CD4-positive, CD25-positive, alpha-beta regulatory T cell (primary cell): ENCODE results near the gene AMZ1. TPM values are rescaled to one million over a fixed set of nuclear protein-coding genes. Genes with fewer than 3 reads are reported as not detected.

ENCODE experiments used
- ATAC-seq, 2 donors: fragments of 150-1000 bp; cut with Tn5 transposase; one replicate each; pipeline ENCODE4 v1.10.0; 2021; ENCODE audit warnings: low read depth in 2 of 2, moderate number of reproducible peaks in 2 of 2, moderate library complexity in 1 of 2
- DNase-seq, 3 donors: peaks; one replicate each; pipeline versions ENCODE4 v3.0.0 to v3.0.0-alpha.2; 2012 to 2022; ENCODE audit warnings: mixed read lengths in 1 of 3
- H3K27ac ChIP-seq: one replicate; pipeline ENCODE4 v1.7.0; 2013; ENCODE audit warnings: mild to moderate bottlenecking, low read length; ENCODE audit not compliant: insufficient read depth, poor library complexity, severe bottlenecking
- H3K27me3 ChIP-seq: one replicate; pipeline ENCODE4 v1.7.0; 2013; ENCODE audit warnings: low read length; ENCODE audit not compliant: control insufficient read depth, insufficient read depth
- H3K36me3 ChIP-seq: one replicate; pipeline ENCODE4 v1.7.0; 2013; ENCODE audit warnings: mild to moderate bottlenecking, low read length, moderate library complexity; ENCODE audit not compliant: control insufficient read depth, insufficient read depth
- H3K4me1 ChIP-seq: 2 replicates; pipeline ENCODE4 v1.7.0; 2013; ENCODE audit warnings: mild to moderate bottlenecking, low read length; ENCODE audit not compliant: insufficient read depth, control insufficient read depth, poor library complexity, severe bottlenecking
- H3K4me3 ChIP-seq: one replicate; pipeline ENCODE4 v1.7.0; 2013; ENCODE audit warnings: low read depth, mild to moderate bottlenecking, low read length, moderate library complexity
- H3K9me3 ChIP-seq, 2 experiments: 1 replicate in 1 of 2; 2 replicates in 1 of 2; pipeline ENCODE4 v1.7.0; 2013; ENCODE audit warnings: low read length in 2 of 2, mild to moderate bottlenecking in 1 of 2, moderate library complexity in 1 of 2; ENCODE audit not compliant: control insufficient read depth in 2 of 2
- H3K27ac Mint-ChIP-seq, 3 donors: one replicate each; pipeline ENCODE4 v1.8.0; 2020 to 2022; ENCODE audit warnings: mild to moderate bottlenecking in 3 of 3, mixed read lengths in 3 of 3, moderate library complexity in 2 of 3
- H3K27me3 Mint-ChIP-seq: one replicate; pipeline ENCODE4 v1.8.0; 2022; ENCODE audit warnings: mild to moderate bottlenecking, mixed read lengths
- H3K36me3 Mint-ChIP-seq: one replicate; pipeline ENCODE4 v1.8.0; 2020; ENCODE audit warnings: mixed read lengths
- H3K4me1 Mint-ChIP-seq, 4 donors: one replicate each; pipeline ENCODE4 v1.8.0; 2020 to 2022; ENCODE audit warnings: mixed read lengths in 4 of 4, mild to moderate bottlenecking in 1 of 4
- H3K4me3 Mint-ChIP-seq, 4 donors: one replicate each; pipeline ENCODE4 v1.8.0; 2020 to 2022; ENCODE audit warnings: mild to moderate bottlenecking in 4 of 4, mixed read lengths in 4 of 4, moderate library complexity in 3 of 4
- H3K9me3 Mint-ChIP-seq, 7 donors: one replicate each; pipeline ENCODE4 v1.8.0; 2020 to 2022; ENCODE audit warnings: mixed read lengths in 7 of 7, mild to moderate bottlenecking in 3 of 7, moderate library complexity in 2 of 7
- polyA plus RNA-seq, 4 donors: library from polyadenylated mRNA; unstranded; fragments of 300-500 nt; fragmentation: Illumina TruSeq; gene quantifications; one replicate each; pipeline ENCODE4 v1.2.3, GENCODE V29; 2021
- total RNA-seq: library from RNA; stranded (reverse); gene quantifications from one replicate; pipeline ENCODE4 v1.2.3, GENCODE V29; 2022

The AMZ1 gene
- total and polyA plus RNA-seq, 5 donors from 2014 or later: 0.43 to 1.8 (median 0.64) TPM

DNA sequence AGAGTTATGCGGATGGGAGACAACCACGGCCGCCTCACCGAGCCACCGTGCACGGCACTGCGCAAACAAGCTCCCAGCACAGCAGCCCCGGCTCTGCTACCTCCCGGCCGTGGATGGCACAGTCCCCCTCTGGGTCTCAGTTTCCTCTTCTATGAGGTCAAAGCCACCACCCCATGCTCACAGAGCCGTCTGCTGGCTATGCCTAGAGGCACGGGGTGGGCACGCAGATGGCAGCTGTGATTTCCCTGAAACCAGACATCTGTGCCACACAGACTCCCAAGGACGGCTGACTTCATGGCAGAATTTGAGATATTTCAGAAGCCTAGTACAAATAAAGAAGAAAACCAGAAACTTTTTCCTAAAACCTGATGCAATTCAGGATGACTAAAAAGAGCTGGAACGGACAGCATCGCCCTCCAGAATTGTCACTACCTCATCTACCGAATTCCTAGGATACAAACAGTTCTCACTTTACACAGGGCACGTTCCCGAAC is 73.2 kb downstream of the AMZ1 start:
- no peaks in the 10 kb centered on the region for H3K27me3 Mint-ChIP-seq
- peaks cover 23 to 39% (median 25%) of the 10 kb centered on the region in 4 donors for H3K4me1 Mint-ChIP-seq
- peaks cover 27% of the 10 kb centered on the region for H3K4me1 ChIP-seq
- H3K27me3 ChIP-seq: no peaks in the 10 kb centered on the region
- H3K4me3 ChIP-seq: no peak overlapping the region
- no peak overlapping the region for H3K27ac Mint-ChIP-seq
- H3K9me3 ChIP-seq: no peaks in the 10 kb centered on the region
- H3K36me3 Mint-ChIP-seq: peaks cover 18% of the 10 kb centered on the region
- ATAC-seq (no peak), DNase-seq (no peak)
- no peaks in the 10 kb centered on the region for H3K9me3 Mint-ChIP-seq
- peaks cover 5% of the 10 kb centered on the region for H3K36me3 ChIP-seq
- H3K27ac ChIP-seq: no peak overlapping the region
- no peak overlapping the region for H3K4me3 Mint-ChIP-seq

- Mint-ChIP-seq H3K27me3 (no peaks in the 10 kb centered on the region), H3K9me3 (no peaks in the 10 kb centered on the region), H3K36me3 (peaks cover 15% of the 10 kb centered on the region), H3K27ac (no peak overlapping the region), H3K4me1 (peaks cover 23 to 36% (median 25%) of the 10 kb centered on the region in 4 donors), H3K4me3 (no peak overlapping the region)
- H3K4me1 ChIP-seq: peaks cover 27% of the 10 kb centered on the region
- no peaks in the 10 kb centered on the region for H3K9me3 ChIP-seq
- H3K27me3 ChIP-seq: no peaks in the 10 kb centered on the region
- ATAC-seq (no peak), DNase-seq (no peak)
- no peak overlapping the region for H3K4me3 ChIP-seq
- no peak overlapping the region for H3K27ac ChIP-seq
- peaks cover 5% of the 10 kb centered on the region for H3K36me3 ChIP-seq
Measured at GRCh38 chr7:2761801-2762497, 73.9 kb downstream of the AMZ1 start.

DNA sequence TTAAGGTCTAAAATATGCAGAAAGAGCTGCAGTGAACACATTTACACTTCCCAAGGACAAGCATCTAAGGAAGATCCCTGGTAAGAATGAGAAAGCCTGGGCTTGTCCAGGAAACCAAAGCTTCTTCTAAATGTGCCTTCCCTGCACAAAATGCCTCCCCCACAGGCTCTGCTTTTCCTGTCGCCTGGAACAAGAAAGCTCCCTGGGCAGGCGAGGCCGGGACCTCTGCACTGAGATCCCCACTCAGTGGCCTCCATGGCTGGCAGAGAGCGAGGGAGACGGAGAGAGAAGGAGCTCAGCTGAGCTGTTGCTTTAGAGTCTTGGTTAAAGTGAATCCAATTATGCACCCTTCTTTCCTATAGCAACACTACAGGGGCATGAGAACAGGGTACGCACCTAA is 75.6 kb downstream of the AMZ1 start:
- peaks cover 15% of the 10 kb centered on the region for H3K4me1 ChIP-seq

GRCh38 chr7:2764621-2765020 is 76.6 kb downstream of the AMZ1 start:
- no peaks in the 10 kb centered on the region for H3K9me3 Mint-ChIP-seq
- H3K4me3 ChIP-seq: no peak overlapping the region
- DNase-seq (no peak), ATAC-seq (no peak)
- no peaks in the 10 kb centered on the region for H3K27me3 Mint-ChIP-seq
- H3K4me3 Mint-ChIP-seq: peak overlapping the region in 1 of 4 donors; percentile 21
- peaks cover 5 to 14% (median 6%) of the 10 kb centered on the region in 4 donors for H3K4me1 Mint-ChIP-seq
- peaks cover 6% of the 10 kb centered on the region for H3K4me1 ChIP-seq
- H3K27ac ChIP-seq: no peak overlapping the region
- H3K9me3 ChIP-seq: no peaks in the 10 kb centered on the region
- H3K27me3 ChIP-seq: no peaks in the 10 kb centered on the region
- peaks cover 5% of the 10 kb centered on the region for H3K36me3 ChIP-seq
- no peak overlapping the region for H3K27ac Mint-ChIP-seq
- H3K36me3 Mint-ChIP-seq: peaks cover 14% of the 10 kb centered on the region

More for the DNA sequence above, 75.6 kb downstream of the AMZ1 start:
- no peaks in the 10 kb centered on the region for H3K9me3 Mint-ChIP-seq
- H3K4me1 Mint-ChIP-seq: peaks cover 10 to 23% (median 14%) of the 10 kb centered on the region in 4 donors
- no peak overlapping the region for H3K27ac ChIP-seq
- no peak overlapping the region for H3K4me3 ChIP-seq
- H3K27me3 ChIP-seq: no peaks in the 10 kb centered on the region
- ATAC-seq (no peak), DNase-seq (no peak)
- H3K36me3 Mint-ChIP-seq: peaks cover 14% of the 10 kb centered on the region
- no peak overlapping the region for H3K4me3 Mint-ChIP-seq
- peaks cover 5% of the 10 kb centered on the region for H3K36me3 ChIP-seq
- H3K9me3 ChIP-seq: no peaks in the 10 kb centered on the region
- H3K27me3 Mint-ChIP-seq: no peaks in the 10 kb centered on the region
- H3K27ac Mint-ChIP-seq: no peak overlapping the region

Other genes starting within 250 kb of the AMZ1 start
- gene GRIFIN, start 211.8 kb upstream of the AMZ1 start, total RNA-seq: not detected
- not detected for gene GRIFIN, start 211.8 kb upstream of the AMZ1 start, polyA plus RNA-seq
- 215 TPM for gene LFNG, start 168.4 kb upstream of the AMZ1 start, total RNA-seq
- 1 to 10 TPM; 2.1 to 7.3 (median 2.8) TPM for gene LFNG, start 168.4 kb upstream of the AMZ1 start, polyA plus RNA-seq
- 24.6 TPM for gene BRAT1, start 132.7 kb upstream of the AMZ1 start, total RNA-seq
- 10 to 100 TPM; 21.4 to 36.6 (median 32.1) TPM for gene BRAT1, start 132.7 kb upstream of the AMZ1 start, polyA plus RNA-seq
- gene IQCE, start 129.2 kb upstream of the AMZ1 start, total RNA-seq: 6.6 TPM
- 1 to 10 TPM in 1 of 4 donors, under 1 TPM in 3; 0.69 to 1.5 (median 0.91) TPM for gene IQCE, start 129.2 kb upstream of the AMZ1 start, polyA plus RNA-seq
- 20.0 TPM for gene TTYH3, start 56.2 kb upstream of the AMZ1 start, total RNA-seq
- gene TTYH3, start 56.2 kb upstream of the AMZ1 start, polyA plus RNA-seq: 1 to 10 TPM in 3 of 4 donors, under 1 TPM in 1; 0.56 to 1.6 (median 1.2) TPM
- gene GNA12, start 156.1 kb downstream of the AMZ1 start, total RNA-seq: 29.1 TPM
- 1 to 10 TPM; 5.0 to 9.9 (median 6.9) TPM for gene GNA12, start 156.1 kb downstream of the AMZ1 start, polyA plus RNA-seq